SK-N-MC (cell line): ENCODE results near the gene ATG16L2.
"Not testable (repeated sequence)": the region's sequence is repeated elsewhere in the genome, so short reads cannot be mapped to it uniquely, and the experiment has no call there.

Source experiments
- DNase-seq: peaks from one replicate; pipeline ENCODE4 v3.0.0-alpha.2; 2011; ENCODE audit warnings: low read depth, low spot score
- H3K27ac ChIP-seq: fragments of 200-600 bp; sonication (generic); 2 replicates; pipeline ENCODE4 v1.5.1; 2016; ENCODE audit warnings: mixed run types
- H3K36me3 ChIP-seq: fragments of 200-600 bp; sonication (generic); 2 replicates; pipeline ENCODE4 v1.6.1; 2017; ENCODE audit warnings: antibody characterized with exemption, low read length, mixed read lengths; ENCODE audit not compliant: insufficient read depth
- H3K4me3 ChIP-seq: fragments of 200-600 bp; sonication (generic); 2 replicates; pipeline ENCODE4 v1.5.1; 2016
- H3K9ac ChIP-seq: fragments of 200-600 bp; sonication (generic); 2 replicates; pipeline ENCODE4 v1.8.0; 2017; ENCODE audit warnings: mixed run types, mixed read lengths; ENCODE audit not compliant: insufficient read length
- H3K9me3 ChIP-seq: fragments of 200-600 bp; sonication (generic); 2 replicates; pipeline ENCODE4 v1.6.1; 2017; ENCODE audit warnings: low read depth, mild to moderate bottlenecking, antibody characterized with exemption, low read length, moderate library complexity, mixed read lengths
- EZH2 ChIP-seq: fragments of 200-600 bp; sonication (generic); IDR thresholded peaks from one replicate; pipeline ENCODE4 v1.6.1; 2017; ENCODE audit warnings: antibody characterized with exemption
- FOXP2 ChIP-seq: optimal IDR thresholded peaks from 2 replicates; pipeline ENCODE3; 2011; ENCODE audit warnings: mild to moderate bottlenecking, moderate library complexity; ENCODE audit not compliant: insufficient read depth; ENCODE audit errors: extremely low read length, control extremely low read depth
- POLR2AphosphoS5 ChIP-seq: IDR thresholded peaks from 2 replicates; pipeline ENCODE4 v1.6.1; 2012; ENCODE audit warnings: mild to moderate bottlenecking, low read depth, low read length, borderline replicate concordance

The ATG16L2 gene

DNA sequence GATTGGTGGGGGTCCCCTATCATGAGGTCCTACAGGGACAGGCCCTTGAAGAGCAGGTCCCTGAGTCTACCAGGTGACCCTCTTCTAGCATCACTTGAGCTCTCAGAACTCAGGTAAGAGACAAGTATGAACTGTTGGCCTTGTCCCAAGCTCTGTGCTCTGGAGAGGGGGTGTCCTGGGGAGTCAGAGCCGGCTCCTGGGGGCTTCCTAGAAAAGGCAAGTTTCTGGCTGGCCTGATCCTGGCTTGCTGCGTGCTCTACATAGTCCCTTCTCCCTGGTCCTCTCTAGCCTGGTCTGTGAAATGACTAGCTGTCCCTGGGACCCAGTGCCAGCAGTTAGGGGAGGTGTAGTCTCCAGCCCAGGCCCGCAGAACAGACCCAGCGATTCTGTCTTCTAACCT is 11.4 kb downstream of the ATG16L2 start:
- Histone ChIP-seq H3K9ac (no peak overlapping the region), H3K27ac (no peak overlapping the region), H3K4me3 (no peak overlapping the region), H3K9me3 (no peaks in the 10 kb centered on the region), H3K36me3 (no peaks in the 10 kb centered on the region)
- no peak for DNase-seq
- TF ChIP-seq POLR2AphosphoS5, result no peak
- TF ChIP-seq FOXP2, result no peak
- TF ChIP-seq EZH2, result no peak

DNA sequence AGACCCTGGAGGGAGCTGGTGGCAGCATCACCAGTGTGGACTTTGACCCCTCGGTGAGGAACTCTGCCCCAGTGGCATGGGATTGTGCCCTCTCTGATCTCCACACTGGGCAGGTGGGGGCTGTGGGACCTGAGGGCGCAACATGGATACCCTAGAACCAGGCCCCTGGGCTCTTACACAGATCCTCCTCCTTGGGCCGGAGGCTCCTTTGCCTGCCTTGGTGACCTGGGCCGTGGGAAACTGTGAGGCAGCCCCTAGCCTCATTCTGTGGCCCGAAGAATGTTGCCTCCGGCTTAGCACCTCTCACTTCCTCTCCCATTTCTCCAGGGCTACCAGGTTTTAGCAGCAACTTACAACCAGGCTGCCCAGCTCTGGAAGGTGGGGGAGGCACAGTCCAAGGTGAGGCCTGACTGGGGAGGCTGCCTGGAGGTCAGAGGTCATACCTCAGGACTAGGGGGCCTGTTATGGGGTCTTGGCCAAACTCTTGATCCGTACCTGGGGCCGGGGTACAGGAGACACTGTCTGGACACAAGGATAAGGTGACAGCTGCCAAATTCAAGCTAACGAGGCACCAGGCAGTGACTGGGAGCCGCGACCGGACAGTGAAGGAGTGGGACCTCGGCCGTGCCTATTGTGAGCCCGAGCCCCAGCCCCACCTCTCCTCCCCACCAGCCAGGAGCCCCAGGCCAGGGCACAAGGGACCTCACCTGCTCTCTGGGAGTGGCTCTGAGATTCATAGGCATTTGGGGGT is 12.2 kb downstream of the ATG16L2 start:
- DNase-seq, result no peak
- TF ChIP-seq EZH2 (no peak), FOXP2 (no peak), POLR2AphosphoS5 (no peak)
- H3K27ac ChIP-seq, result no peak overlapping the region
- no peak overlapping the region for H3K4me3 ChIP-seq
- H3K9ac ChIP-seq, result no peak overlapping the region
- no peaks in the 10 kb centered on the region for H3K36me3 ChIP-seq
- no peaks in the 10 kb centered on the region for H3K9me3 ChIP-seq

DNA sequence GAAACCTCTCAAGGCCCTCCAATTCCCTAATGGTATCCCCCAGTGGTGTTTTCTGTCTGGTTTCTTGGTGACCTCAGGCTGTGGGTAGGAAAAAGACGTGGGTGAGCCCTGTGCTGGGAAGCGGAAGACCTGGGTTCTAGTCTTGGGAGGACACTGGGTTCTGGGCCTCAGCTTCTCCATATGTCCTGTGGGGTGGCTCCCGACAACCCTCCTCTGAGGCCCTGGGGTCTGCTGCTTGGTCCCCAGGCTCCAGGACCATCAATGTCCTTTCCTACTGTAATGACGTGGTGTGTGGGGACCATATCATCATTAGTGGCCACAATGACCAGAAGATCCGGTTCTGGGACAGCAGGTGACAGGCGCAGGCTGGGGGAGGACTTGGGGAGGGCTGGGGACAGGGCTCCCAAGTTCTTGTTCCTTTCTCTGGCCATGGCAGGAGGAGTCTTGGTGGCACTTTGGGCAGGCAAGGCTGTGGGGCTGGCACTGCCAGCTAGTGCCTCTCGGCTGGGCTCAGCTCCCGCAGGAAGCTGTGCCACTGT is 12.8 kb downstream of the ATG16L2 start:
- TF ChIP-seq FOXP2 (no peak), POLR2AphosphoS5 (no peak), EZH2 (no peak)
- no peak overlapping the region for H3K4me3 ChIP-seq
- no peak overlapping the region for H3K27ac ChIP-seq
- H3K9ac ChIP-seq, result no peak overlapping the region
- H3K9me3 ChIP-seq, result no peaks in the 10 kb centered on the region
- no peaks in the 10 kb centered on the region for H3K36me3 ChIP-seq
- no peak for DNase-seq

DNA sequence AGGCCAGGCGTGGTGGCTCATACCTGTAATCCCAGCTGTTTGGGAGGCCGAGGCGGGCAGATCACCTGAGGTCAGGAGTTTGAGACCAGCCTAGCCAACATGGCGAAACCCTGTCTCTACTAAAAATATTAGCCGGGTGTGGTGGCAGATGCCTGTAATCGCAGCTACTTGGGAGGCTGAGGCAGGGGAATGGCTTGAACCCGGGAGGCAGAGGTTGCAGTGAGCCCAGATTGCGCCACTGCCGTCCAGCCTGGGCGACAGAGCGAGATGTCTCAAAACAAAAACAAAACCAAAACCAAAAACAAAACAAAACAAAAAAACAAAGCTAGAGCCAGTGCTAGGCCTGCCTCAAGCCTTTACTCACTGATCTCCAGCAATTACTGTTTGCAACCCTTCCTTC is 13.4 kb downstream of the ATG16L2 start:
- H3K27ac ChIP-seq, H3K36me3 ChIP-seq, H3K9ac ChIP-seq, H3K9me3 ChIP-seq, DNase-seq, H3K4me3 ChIP-seq: not testable (repeated sequence)

DNA sequence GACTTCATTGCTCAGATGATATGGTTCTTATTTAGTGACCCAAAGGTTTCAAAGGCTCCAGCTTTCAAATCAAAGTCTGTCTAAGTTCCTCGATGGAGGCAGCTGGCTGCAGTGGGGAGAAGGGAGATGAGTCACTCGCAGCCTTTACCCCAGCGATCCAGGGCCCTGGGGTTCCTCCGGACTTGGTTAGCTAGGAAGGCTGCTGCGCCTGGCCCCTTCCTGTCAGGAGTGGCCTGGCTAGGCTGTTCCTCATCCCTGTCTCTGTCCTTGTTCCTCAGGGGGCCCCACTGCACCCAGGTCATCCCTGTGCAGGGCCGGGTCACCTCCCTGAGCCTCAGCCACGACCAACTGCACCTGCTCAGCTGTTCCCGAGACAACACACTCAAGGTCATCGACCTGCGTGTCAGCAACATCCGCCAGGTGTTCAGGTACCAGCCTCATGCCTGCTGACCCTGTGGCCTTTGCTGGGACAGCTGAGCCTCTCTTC is 13.9 kb downstream of the ATG16L2 start:
- TF ChIP-seq POLR2AphosphoS5 (no peak), EZH2 (no peak), FOXP2 (no peak)
- Histone ChIP-seq H3K9me3 (no peaks in the 10 kb centered on the region), H3K9ac (no peak overlapping the region), H3K4me3 (no peak overlapping the region), H3K36me3 (no peaks in the 10 kb centered on the region), H3K27ac (no peak overlapping the region)
- no peak for DNase-seq

DNA sequence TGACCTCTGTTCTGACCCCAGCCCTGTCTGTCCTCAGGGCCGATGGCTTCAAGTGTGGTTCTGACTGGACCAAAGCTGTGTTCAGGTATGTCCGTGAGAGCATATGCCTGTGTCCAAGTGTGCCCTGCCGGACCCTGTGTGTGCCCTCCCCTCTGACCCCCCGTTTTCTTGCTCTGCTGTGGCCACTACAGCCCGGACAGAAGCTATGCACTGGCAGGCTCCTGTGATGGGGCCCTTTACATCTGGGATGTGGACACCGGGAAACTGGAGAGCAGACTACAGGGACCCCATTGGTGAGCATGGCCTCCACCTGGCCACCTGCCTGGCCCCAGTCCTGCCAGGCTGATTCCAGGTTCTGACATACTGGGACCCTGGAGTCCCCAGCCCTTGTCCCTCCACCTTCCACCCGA is 14.5 kb downstream of the ATG16L2 start:
- no peak for DNase-seq
- no peak for TF ChIP-seq FOXP2
- TF ChIP-seq POLR2AphosphoS5, result no peak
- no peak for TF ChIP-seq EZH2
- Histone ChIP-seq H3K27ac (no peak overlapping the region), H3K9ac (no peak overlapping the region), H3K36me3 (no peaks in the 10 kb centered on the region), H3K9me3 (no peaks in the 10 kb centered on the region), H3K4me3 (no peak overlapping the region)

DNA sequence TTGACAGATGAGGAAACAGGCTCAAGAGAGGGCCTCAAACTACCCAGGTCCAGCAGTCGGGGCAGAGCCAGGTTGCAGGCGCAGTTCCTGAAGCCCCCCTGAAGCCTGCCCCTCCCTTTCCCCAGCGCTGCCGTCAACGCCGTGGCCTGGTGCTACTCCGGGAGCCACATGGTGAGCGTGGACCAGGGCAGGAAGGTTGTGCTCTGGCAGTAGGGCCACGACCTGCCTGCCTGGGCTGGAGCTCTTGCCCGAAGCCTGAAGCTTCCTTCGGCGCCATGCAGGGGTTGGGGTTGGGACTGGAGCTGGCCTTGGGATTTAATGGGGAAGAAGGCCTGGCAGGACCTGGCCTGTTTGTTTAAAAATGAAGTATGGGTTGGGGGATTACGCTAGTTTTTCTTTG is 15.0 kb downstream of the ATG16L2 start:
- no peak for DNase-seq
- no peaks in the 10 kb centered on the region for H3K9me3 ChIP-seq
- TF ChIP-seq POLR2AphosphoS5, result no peak
- H3K36me3 ChIP-seq, result no peaks in the 10 kb centered on the region
- no peak overlapping the region for H3K27ac ChIP-seq
- no peak overlapping the region for H3K9ac ChIP-seq
- H3K4me3 ChIP-seq, result no peak overlapping the region

DNA sequence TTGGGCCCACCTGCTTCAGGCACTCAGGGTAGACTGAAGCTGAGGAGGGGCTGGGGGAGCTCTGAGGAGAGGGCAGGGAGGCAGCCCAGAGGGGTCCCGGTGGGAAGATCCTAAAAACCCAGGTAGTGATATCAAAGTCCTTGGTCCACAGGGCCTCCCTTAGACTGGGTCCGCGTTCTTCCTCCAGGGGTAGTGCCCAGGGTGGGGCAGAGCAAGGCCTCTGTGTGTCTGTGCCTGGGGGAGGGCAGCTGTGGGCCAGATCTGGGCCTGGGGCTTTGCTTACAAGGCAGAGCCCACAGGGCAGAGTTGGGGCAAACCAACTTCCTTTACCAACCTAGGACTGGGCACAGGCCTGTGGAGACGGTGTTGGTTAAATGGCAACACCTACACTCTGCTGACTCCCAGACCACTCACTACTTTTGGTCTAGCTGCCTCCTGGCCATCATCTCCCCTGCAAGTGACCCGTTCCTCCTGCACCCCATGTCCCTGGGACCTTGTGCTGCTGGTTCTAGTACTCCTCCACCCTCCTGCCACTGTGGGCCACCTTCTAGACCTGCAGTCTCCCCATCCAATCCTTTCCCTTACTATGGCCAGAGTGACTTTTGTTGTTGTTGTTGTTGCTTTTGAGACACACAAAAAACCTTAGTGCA is 15.8 kb downstream of the ATG16L2 start:
- no peak for DNase-seq
- H3K27ac ChIP-seq, result no peak overlapping the region
- H3K9ac ChIP-seq, result no peak overlapping the region
- no peaks in the 10 kb centered on the region for H3K9me3 ChIP-seq
- H3K36me3 ChIP-seq, result no peaks in the 10 kb centered on the region; the same call in 1 of the 2 replicates
- H3K4me3 ChIP-seq, result no peak overlapping the region
- TF ChIP-seq FOXP2, result no peak
- no peak for TF ChIP-seq EZH2
- no peak for TF ChIP-seq POLR2AphosphoS5
